Pons (tissue), 1 donor: ENCODE data around the gene MAP2K5.

ENCODE experiments used
- DNase-seq: peaks from one replicate; pipeline ENCODE4 v3.0.0-alpha.2; 2016; ENCODE audit warnings: low spot score

The MAP2K5 gene

GRCh38 chr15:67839499-67839928 is 297.0 kb downstream of the MAP2K5 start:
- peak; percentile 69 for DNase-seq

DNA sequence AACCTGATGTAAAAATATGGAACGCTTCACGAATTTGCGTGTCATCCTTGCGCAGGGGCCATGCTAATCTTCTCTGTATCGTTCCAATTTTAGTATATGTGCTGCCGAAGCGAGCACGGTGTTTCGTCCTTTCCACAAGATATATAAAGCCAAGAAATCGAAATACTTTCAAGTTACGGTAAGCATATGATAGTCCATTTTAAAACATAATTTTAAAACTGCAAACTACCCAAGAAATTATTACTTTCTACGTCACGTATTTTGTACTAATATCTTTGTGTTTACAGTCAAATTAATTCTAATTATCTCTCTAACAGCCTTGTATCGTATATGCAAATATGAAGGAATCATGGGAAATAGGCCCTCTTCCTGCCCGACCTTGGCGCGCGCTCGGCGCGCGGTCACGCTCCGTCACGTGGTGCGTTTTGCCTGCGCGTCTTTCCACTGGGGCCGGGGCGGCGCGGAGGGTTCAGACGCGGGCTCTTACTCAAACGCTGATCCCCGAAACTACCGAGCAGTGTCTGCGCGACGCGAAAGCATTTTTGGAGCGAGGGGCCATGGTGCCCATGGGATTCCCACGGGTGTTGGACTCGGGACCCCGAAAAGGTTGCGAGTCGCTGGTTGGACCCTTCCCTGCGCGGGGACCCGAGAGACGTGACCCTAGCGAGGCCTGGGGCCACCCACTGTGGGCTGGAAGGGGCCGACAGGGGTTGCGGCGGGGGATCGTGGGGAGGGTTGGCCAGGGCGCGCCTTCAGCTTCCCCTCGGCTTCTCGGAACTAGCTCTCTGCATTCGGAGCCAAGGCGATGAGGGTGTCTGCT is 297.6 kb downstream of the MAP2K5 start, which contains the start of gene RNU6-1:
Gene RNU6-1 (minus strand): TSS at position 117 of the 820 bp plus-strand sequence.
- DNase-seq: peak; percentile 95

- DNase-seq: peak; percentile 50
Measured at GRCh38 chr15:67840749-67841512, 298.4 kb downstream of the MAP2K5 start.

GRCh38 chr15:67841513-67841762 is 298.9 kb downstream of the MAP2K5 start:
- DNase-seq: peak; percentile 15

DNA sequence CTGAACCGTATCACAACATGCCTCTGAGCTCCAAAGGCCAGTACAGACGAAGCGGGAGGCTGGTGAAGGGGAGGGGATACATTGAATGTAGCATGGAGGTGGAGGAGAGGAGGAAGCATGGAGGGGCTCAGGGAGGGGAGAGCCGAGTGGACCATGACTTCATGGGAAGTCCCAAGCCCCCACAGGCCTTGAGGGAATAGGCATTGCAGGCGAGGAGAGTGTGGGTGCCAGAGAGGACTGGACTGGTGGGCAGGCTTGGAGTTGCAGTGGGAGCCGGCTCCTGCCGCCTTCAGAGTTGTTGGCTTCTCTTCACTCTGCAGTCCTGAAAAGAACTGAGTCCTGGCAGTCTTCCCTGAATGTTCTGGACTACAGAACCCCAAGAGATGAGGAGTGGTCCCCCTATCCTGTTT is 300.6 kb downstream of the MAP2K5 start:
- no peak for DNase-seq

DNA sequence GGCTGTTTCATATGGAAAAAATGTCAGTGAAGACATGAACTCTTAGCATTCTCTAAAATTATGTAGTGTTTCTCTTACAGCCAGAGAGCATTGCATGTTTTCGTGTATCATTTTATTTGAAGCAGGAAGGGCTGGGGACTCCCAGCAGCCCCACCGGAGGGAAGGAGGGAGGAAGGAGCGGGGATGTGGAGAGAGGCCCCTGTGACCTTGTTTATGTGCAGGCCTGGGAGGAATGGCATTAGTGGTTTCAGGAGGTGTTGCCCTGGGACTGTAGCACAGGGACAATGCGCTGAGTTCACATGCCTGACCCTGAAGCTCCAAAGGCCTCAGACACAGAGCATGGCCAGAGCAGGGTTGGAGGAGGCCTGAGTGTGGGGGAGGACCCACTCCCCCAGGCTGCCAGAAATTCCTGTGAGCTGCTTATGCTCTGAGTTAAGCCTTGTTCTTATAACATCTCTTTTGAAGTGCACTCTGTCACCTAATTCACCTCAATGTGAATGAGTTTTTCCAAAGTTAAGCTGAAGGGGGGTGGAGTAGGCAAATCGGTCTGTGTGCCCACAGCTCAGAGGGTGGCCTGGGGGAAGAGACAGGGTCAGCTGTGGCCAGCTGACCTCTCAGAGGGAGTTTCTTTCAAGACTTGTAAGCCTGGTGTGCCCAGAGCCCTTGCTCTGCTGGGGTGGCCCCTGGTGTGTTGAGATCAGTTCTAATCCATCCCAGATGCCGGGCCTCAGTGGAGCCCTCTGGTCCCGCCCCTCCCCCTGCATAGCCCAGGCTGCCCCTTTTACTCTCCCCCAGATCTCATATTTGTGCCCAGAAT is 301.3 kb downstream of the MAP2K5 start:
- DNase-seq: no peak

- no peak for DNase-seq
Measured at GRCh38 chr15:67845974-67846373, 303.5 kb downstream of the MAP2K5 start.

GRCh38 chr15:67849538-67849937 is 307.0 kb downstream of the MAP2K5 start:
- DNase-seq: no peak

DNA sequence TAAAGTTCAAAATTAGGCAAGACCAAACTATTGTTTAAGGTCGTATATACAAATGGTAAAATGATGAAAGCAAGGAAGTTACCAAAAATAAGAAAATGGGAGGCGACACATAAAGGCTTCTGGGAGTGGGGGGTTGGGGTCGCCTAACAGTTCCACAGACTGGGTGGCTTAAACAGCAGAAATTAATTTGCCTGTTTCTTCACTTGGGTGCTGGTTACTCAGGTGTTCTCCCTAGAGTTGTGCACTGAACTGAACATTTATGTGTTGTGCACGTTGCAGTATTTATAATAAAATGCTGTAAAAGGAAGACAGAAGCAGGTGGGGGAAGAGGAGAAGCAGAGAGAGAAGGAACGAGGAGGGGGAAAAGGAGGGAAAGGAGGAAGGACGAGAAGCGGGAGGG is 307.8 kb downstream of the MAP2K5 start:
- DNase-seq: no peak

DNA sequence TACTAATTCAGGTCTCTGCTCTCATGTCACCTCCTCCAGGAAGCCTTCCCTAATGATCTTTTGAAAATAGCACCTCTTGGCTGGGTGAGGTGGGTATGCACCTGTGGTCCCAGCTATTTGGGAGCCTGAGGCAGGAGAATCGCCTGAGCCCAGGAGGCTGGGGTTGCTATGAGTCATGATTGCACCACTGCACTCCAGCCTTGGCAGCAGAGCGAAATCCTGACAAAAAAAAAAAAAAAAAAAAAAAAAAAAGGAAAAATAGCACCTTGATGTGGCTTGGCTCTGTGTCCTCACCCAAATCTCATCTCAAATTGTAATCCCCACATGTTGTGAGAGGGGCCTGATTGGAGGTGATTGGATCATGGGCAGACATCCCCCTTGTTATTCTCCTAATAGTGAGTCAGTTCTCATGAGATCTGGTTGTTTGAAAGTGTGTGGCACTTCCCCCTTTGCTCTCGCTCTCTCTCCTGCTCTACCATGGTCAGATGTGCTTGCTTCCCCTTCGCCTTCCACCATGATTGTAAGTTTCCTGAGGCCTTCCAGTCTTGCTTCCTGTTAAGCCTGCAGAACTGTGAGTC is 308.6 kb downstream of the MAP2K5 start:
- no peak for DNase-seq

DNA sequence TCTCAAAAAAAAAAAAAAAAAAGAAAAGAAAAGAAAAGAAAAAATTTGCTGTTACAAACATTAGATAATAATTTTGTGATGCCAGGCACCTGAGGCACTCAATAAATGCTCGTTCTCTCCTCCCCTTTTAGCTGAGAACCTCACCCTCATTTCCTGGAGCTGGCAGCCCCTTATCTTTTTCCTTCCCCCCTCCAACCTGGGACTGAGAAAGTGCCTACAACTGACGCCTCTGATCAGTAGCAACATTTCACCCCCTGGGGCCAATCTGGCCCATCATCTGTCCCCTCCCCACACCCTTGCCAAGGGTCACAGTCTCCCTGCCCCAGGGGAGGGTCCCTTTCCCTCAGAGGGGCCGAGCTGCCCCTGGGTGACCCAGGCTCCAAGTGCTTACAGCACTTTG is 309.9 kb downstream of the MAP2K5 start:
- no peak for DNase-seq

DNA sequence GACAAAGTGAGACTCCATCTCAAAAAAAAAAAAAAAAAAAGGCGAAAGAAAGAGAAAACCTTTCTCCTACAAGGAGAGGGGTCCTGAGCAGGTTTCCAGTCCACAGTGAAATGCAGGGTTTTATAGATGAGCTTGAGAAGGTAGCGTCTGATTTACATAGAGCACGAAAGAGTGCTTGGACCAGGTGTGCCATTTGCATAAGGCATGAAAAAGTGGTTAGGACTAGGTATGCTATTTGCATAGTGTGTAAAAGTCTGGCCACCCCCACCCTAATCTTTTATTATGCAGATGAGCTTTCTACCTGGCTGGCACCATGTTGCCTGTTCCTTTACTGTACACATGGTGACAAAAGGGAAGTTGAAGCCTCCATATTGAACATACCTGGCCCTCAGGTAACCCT is 311.0 kb downstream of the MAP2K5 start:
- DNase-seq: no peak

GRCh38 chr15:67854358-67854757 is 311.9 kb downstream of the MAP2K5 start:
- no peak for DNase-seq

DNA sequence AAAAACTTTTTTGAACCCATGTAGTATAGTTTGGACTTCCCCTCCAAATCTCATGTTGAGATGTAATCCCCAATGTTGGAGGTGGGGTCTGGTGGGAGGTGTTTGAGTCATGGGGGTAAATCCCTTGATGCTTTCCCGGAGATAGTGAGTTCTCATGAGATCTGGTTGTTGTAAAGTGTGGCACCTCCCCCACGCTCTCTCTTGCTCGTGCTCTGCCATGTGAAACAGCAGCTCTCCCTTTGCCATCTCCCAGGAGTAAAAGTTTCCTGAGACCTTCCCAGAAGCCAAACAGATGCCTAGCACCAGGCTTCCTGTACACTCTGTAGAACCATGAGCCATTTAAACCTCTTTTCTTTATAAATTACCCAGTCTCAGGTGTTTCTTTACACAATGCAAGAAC is 313.3 kb downstream of the MAP2K5 start:
- DNase-seq: no peak
